GM12872 (cell line): ENCODE results near the gene PIERCE2.

Source experiments
- TF ChIP-seq, protein P1 (sequence below): IDR thresholded peaks from 3 replicates; pipeline ENCODE4 v1.5.1; 2011; ENCODE audit warnings: low read depth, mild to moderate bottlenecking, low read length, moderate library complexity; ENCODE audit not compliant: insufficient read depth

PIERCE2 gene

GRCh38 chr15:55468321-55468720 lies 60.0 kb downstream of the PIERCE2 start:
- TF ChIP-seq, protein P1, sequence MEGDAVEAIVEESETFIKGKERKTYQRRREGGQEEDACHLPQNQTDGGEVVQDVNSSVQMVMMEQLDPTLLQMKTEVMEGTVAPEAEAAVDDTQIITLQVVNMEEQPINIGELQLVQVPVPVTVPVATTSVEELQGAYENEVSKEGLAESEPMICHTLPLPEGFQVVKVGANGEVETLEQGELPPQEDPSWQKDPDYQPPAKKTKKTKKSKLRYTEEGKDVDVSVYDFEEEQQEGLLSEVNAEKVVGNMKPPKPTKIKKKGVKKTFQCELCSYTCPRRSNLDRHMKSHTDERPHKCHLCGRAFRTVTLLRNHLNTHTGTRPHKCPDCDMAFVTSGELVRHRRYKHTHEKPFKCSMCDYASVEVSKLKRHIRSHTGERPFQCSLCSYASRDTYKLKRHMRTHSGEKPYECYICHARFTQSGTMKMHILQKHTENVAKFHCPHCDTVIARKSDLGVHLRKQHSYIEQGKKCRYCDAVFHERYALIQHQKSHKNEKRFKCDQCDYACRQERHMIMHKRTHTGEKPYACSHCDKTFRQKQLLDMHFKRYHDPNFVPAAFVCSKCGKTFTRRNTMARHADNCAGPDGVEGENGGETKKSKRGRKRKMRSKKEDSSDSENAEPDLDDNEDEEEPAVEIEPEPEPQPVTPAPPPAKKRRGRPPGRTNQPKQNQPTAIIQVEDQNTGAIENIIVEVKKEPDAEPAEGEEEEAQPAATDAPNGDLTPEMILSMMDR: no peak
